GM21529 (cell line): ENCODE results near the gene RIMS1.
A peak's percentile ranks its signal among the peaks of the same experiment; 100 is the strongest.

Experiments used
- ATAC-seq: cut with Tn5 transposase; IDR thresholded peaks from one replicate; pipeline ENCODE4 v1.9.1; 2021; ENCODE audit not compliant: unreplicated experiment

The RIMS1 gene

GRCh38 chr6:72094506-72094905 is 208.2 kb downstream of the RIMS1 start:
- ATAC-seq, result no peak

GRCh38 chr6:72102561-72102960 is 216.2 kb downstream of the RIMS1 start:
- ATAC-seq, result no peak

- ATAC-seq, result no peak
Measured at GRCh38 chr6:72111611-72112010, 225.3 kb downstream of the RIMS1 start.

- ATAC-seq, result no peak
Measured at GRCh38 chr6:72130327-72130726, 244.0 kb downstream of the RIMS1 start.

GRCh38 chr6:72132427-72132826 is 246.1 kb downstream of the RIMS1 start:
- peak; percentile 45 for ATAC-seq

GRCh38 chr6:72132851-72133250 is 246.5 kb downstream of the RIMS1 start:
- ATAC-seq, result no peak

- no peak for ATAC-seq
Measured at GRCh38 chr6:72133324-72133723, 247.0 kb downstream of the RIMS1 start.

- no peak for ATAC-seq
Measured at GRCh38 chr6:72140795-72141194, 254.4 kb downstream of the RIMS1 start.

GRCh38 chr6:72149715-72150114 is 263.4 kb downstream of the RIMS1 start:
- ATAC-seq, result no peak

GRCh38 chr6:72151742-72152141 is 265.4 kb downstream of the RIMS1 start:
- ATAC-seq, result no peak

- ATAC-seq, result no peak
Measured at GRCh38 chr6:72175916-72176315, 289.6 kb downstream of the RIMS1 start.

- ATAC-seq, result peak; percentile 77
Measured at GRCh38 chr6:72182337-72183246, 296.2 kb downstream of the RIMS1 start.

- ATAC-seq, result no peak
Measured at GRCh38 chr6:72203983-72204382, 317.6 kb downstream of the RIMS1 start.

GRCh38 chr6:72205500-72205899 is 319.1 kb downstream of the RIMS1 start:
- ATAC-seq, result no peak

- no peak for ATAC-seq
Measured at GRCh38 chr6:72206606-72207005, 320.3 kb downstream of the RIMS1 start.

GRCh38 chr6:72212686-72213085 is 326.3 kb downstream of the RIMS1 start:
- ATAC-seq, result peak; percentile 73

GRCh38 chr6:72213654-72214053 is 327.3 kb downstream of the RIMS1 start:
- ATAC-seq, result no peak

- no peak for ATAC-seq
Measured at GRCh38 chr6:72216222-72217068, 330.1 kb downstream of the RIMS1 start.

GRCh38 chr6:72217626-72218025 is 331.3 kb downstream of the RIMS1 start:
- ATAC-seq, result no peak

- ATAC-seq, result peak; percentile 94
Measured at GRCh38 chr6:72218125-72218524, 331.8 kb downstream of the RIMS1 start.

- no peak for ATAC-seq
Measured at GRCh38 chr6:72219536-72219935, 333.2 kb downstream of the RIMS1 start.

GRCh38 chr6:72238021-72238420 is 351.7 kb downstream of the RIMS1 start:
- no peak for ATAC-seq
